ENCODE results near the gene MOB3A.
A peak's percentile ranks its signal among the peaks of the same experiment; 100 is the strongest.

Gene MOB3A

GRCh38 chr19:2062770-2063169 lies 33.4 kb downstream of the MOB3A start:
- DNase-seq: no peak
- Mint-ChIP-seq H3K4me3 (peak overlapping the region; percentile 90 to 98), H3K27me3 (no peaks in the 10 kb centered on the region), H3K4me1 (peaks cover 52% of the 10 kb centered on the region), H3K9me3 (no peaks in the 10 kb centered on the region), H3K27ac (peak overlapping the region; percentile 61 to 78)
- ATAC-seq: no peak

DNA sequence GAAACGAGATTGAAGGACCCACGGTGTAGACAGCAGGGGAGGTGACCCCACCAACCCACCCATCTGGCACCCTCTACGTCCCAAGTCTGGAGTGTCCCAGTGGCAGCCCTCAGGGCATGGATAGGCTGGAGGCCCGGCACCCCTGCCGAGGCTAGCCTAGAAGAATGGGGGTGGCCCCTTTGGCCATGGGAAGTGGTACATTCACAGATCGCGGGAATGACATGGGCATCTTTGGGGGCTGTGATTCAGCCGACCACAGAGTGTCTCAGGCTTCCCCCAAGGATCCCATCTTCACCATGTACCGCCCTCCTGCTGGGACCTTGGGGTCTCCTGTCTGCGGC lies 33.8 kb downstream of the MOB3A start:
- Mint-ChIP-seq H3K4me1 (peaks cover 56% of the 10 kb centered on the region), H3K4me3 (peak overlapping the region; percentile 90 to 98)

GRCh38 chr19:2061495-2062388 lies 34.4 kb downstream of the MOB3A start:
- Mint-ChIP-seq H3K4me1 (peaks cover 62% of the 10 kb centered on the region), H3K9me3 (no peaks in the 10 kb centered on the region), H3K27me3 (no peaks in the 10 kb centered on the region), H3K27ac (peak overlapping the region; percentile 48 to 92), H3K4me3 (peak overlapping the region; percentile 90 to 98)
- peak; percentile 89 for ATAC-seq
- DNase-seq: peak; percentile 100

More for the DNA sequence above, 33.8 kb downstream of the MOB3A start:
- H3K9me3 Mint-ChIP-seq: no peaks in the 10 kb centered on the region
- DNase-seq (no peak), ATAC-seq (no peak)
- no peaks in the 10 kb centered on the region for H3K27me3 Mint-ChIP-seq
- peak overlapping the region in 1 of 2 donors; percentile 61 for H3K27ac Mint-ChIP-seq

- H3K27ac Mint-ChIP-seq: peak overlapping the region; percentile 85 to 95
- peaks cover 70% of the 10 kb centered on the region for H3K4me1 Mint-ChIP-seq
- DNase-seq: no peak
- peak overlapping the region; percentile 90 to 98 for H3K4me3 Mint-ChIP-seq
- no peaks in the 10 kb centered on the region for H3K27me3 Mint-ChIP-seq
- ATAC-seq: peak; percentile 71
- no peaks in the 10 kb centered on the region for H3K9me3 Mint-ChIP-seq
Observed at GRCh38 chr19:2060884-2061494, 35.1 kb downstream of the MOB3A start.

DNA sequence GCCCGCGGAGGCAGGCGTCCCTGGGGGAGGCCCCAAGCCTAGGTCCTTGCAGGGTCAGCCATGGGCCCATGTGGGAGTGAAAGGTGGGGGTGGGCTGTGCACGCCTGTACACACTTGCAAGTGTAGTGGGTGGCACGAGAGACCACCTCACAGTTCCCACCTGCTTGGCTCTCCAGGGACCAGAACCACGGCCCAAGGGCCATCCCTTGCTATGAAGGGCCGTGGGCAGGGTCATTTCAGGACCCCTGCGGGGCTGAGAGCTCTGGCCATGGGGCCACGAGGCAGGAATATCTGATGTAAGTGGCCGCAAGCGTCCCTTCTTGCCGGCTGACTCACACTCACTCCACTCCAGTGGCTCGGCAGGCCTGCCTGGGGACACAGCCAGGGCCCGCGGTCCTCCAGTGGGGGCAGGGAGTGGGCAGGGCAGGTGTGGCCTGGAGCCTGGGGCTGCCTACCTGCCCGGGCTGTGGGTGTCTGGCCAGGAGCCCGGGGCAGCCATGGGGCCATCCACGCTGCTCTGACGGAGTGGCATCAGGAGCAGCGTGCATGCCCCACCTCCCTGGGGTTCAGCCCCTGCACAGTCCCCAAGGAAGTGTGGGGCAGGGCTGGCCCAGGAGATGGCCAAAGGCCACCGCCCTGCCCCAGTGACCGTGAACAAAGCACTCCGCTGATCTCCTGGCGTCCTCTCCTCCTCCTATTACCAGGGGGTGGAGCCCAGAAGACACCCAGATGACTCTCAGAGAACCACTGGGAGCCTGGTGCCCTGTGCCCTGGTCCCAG lies 36.5 kb downstream of the MOB3A start:
- H3K27ac Mint-ChIP-seq: peak overlapping the region; percentile 27 to 95
- ATAC-seq (no peak), DNase-seq (no peak)
- peak overlapping the region; percentile 89 to 98 for H3K4me3 Mint-ChIP-seq
- H3K27me3 Mint-ChIP-seq: no peaks in the 10 kb centered on the region
- peaks cover 77% of the 10 kb centered on the region for H3K4me1 Mint-ChIP-seq
- no peaks in the 10 kb centered on the region for H3K9me3 Mint-ChIP-seq

GRCh38 chr19:2058570-2059421 lies 37.3 kb downstream of the MOB3A start:
- no peaks in the 10 kb centered on the region for H3K27me3 Mint-ChIP-seq
- no peak for DNase-seq
- H3K4me3 Mint-ChIP-seq: peak overlapping the region; percentile 12 to 50
- no peak for ATAC-seq
- H3K27ac Mint-ChIP-seq: peak overlapping the region in 1 of 2 donors; percentile 88
- H3K9me3 Mint-ChIP-seq: no peaks in the 10 kb centered on the region
- H3K4me1 Mint-ChIP-seq: peaks cover 81% of the 10 kb centered on the region

- H3K4me3 Mint-ChIP-seq: peak overlapping the region; percentile 71 to 85
Observed at GRCh38 chr19:2057484-2058469, 38.3 kb downstream of the MOB3A start.

DNA sequence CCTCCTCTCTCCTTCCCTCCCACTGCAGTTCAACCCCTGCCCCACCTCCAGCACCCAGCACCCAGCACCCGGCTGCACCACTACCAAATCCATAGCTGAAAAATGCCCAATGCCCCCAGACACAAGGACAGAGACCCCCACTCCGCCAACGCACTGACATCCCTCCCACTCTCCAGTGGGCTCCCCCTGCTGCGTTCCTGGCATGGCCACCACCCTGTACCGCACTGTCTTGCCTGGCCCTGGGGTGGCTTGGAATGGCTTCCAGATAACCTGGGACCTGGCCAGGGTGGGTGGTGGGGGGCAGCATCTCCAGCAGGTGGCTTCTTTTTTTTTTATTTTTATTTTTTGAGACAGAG lies 39.3 kb downstream of the MOB3A start:
- Mint-ChIP-seq H3K27me3 (no peaks in the 10 kb centered on the region), H3K4me3 (peak overlapping the region; percentile 71 to 85), H3K9me3 (no peaks in the 10 kb centered on the region), H3K27ac (peak overlapping the region; percentile 89 to 97), H3K4me1 (peaks cover 90% of the 10 kb centered on the region)
- ATAC-seq: no peak
- DNase-seq: no peak

More at GRCh38 chr19:2057484-2058469, 38.3 kb downstream of the MOB3A start:
- Mint-ChIP-seq H3K27ac (peak overlapping the region; percentile 52 to 97), H3K27me3 (no peaks in the 10 kb centered on the region), H3K4me1 (peaks cover 89% of the 10 kb centered on the region), H3K9me3 (no peaks in the 10 kb centered on the region)
- DNase-seq (no peak), ATAC-seq (no peak)

GRCh38 chr19:2055931-2056836 lies 39.9 kb downstream of the MOB3A start:
- Mint-ChIP-seq H3K4me3 (peak overlapping the region; percentile 74 to 85), H3K27me3 (no peaks in the 10 kb centered on the region), H3K4me1 (peaks cover 96% of the 10 kb centered on the region), H3K27ac (peak overlapping the region; percentile 97), H3K9me3 (no peaks in the 10 kb centered on the region)
- ATAC-seq: no peak
- DNase-seq: no peak

- peaks cover 89% of the 10 kb centered on the region for H3K4me1 Mint-ChIP-seq
Observed at GRCh38 chr19:2054763-2055162, 41.4 kb downstream of the MOB3A start.

DNA sequence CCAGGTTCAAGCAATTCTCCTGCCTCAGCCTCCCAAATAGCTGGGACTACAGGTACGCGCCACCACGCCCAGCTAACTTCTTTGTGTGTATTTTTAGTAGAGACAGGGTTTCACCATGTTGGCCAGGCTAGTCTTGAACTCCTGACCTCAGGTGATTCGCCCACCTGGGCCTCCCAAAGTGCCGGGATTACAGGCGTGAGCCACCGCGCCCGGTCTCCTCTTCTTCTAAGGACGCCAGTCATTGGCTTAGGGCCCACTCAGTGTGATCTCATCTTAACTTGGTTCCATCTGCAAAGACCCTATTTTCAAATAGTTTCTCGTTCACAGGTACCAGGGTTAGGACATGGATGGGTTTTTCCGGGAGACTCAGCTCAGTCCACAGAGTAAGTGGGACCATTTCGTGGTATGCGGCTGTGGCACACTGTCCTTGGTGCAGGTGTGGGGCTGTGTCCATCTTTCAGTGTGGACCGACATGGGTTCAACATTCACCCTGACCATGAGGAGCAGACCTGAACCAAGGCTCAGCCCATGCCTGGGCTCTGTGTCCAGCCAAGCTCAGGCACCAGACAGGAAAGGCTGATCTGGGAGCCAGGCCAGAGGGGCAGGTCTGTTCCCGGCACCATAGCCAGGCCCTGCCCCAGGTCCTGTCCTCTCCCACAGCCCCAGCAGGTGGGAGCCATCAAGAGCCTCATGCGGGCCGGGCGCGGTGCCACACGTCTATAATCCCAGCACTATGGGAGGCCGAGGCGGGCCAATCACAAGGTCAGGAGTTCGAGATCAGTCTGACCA lies 42.3 kb downstream of the MOB3A start:
- ATAC-seq (no peak), DNase-seq (no peak)
- Mint-ChIP-seq H3K4me1 (peaks cover 90% of the 10 kb centered on the region), H3K9me3 (no peaks in the 10 kb centered on the region), H3K27me3 (no peaks in the 10 kb centered on the region), H3K27ac (peak overlapping the region; percentile 67 to 85), H3K4me3 (peak overlapping the region in 1 of 2 donors; percentile 26)

More at GRCh38 chr19:2054763-2055162, 41.4 kb downstream of the MOB3A start:
- Mint-ChIP-seq H3K4me3 (peak overlapping the region in 1 of 2 donors; percentile 64), H3K27ac (no peak overlapping the region), H3K9me3 (no peaks in the 10 kb centered on the region), H3K27me3 (no peaks in the 10 kb centered on the region)
- DNase-seq (no peak), ATAC-seq (no peak)

Measured in stimulated activated naive CD8-positive, alpha-beta T cell treated with anti-CD3 and anti-CD28 coated beads, Interleukin-15, amount 100 ng/mL, for 72 hours (primary cell).